HS-27A (cell line): ENCODE results near the gene PCDH15.

ENCODE experiments used
- DNase-seq: peaks from one replicate; pipeline ENCODE4 v3.0.0-alpha.2; 2012; ENCODE audit warnings: low read depth, missing footprints

Gene PCDH15

DNA sequence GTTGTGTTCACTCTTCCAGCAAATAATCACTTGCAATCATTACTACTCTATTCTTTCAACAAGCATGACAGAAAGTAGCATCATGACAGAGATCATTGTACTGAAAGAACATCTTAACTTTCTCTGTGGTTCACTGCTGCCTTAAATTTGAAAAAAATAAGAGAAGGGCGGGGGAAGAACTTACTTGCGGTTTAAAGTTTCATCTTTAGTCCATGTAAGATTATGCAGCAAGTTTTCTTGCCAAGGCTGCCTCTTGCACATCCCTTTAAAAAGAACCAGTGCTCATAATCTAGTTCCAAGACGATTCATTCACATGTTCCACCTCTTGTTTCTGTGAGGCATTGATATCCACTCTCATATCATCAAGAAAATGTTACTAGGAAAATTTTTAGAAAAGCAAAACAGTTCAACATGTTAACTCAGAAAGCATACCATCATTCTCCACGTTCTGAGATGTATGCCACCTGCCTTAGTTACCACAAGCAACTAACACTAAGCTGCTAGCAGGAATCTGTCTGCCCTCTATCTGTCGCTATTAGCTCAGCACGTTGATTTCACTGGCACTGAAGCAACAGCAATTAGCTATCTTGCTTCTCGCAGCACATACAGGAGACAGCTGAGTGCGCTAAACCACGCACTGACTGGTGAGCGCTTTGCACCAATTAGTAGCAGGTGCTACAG, at the start of gene PCDH15:
Gene PCDH15 (minus strand): TSS at position 491 of the 681 bp plus-strand sequence. CDS start 136,969 bp downstream, outside the sequence.
- no peak for DNase-seq

- no peak for DNase-seq
Measured at GRCh38 chr10:54843932-54844331, 42.9 kb upstream of the PCDH15 start.

DNA sequence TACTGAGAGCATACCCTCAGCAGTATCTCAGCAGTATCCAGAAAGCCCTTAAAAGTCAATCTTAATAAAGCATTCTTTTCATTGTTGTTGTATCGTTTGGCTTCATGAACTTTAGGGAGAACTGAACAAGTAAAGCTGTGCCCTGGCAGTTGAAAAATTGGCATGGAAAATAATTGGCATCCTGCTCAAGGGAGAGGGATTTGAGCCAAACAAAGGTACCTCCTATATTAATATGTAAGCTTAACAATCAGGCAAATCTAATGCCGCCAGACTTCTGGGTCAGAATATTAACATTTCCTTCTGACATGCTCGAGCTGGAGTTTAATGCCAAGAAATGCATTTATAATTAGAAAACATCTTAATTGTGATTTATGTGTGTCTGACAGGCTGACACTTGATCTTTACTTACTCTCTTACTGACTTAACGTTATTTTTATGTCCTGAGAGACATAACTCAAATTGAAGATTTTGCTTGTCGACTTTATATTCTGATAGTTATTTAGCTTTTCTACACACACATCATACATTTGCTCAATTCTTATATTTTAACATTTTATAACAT, 42.1 kb upstream of the PCDH15 start:
- DNase-seq: no peak

- no peak for DNase-seq
Measured at GRCh38 chr10:54837479-54837878, 36.4 kb upstream of the PCDH15 start.

DNA sequence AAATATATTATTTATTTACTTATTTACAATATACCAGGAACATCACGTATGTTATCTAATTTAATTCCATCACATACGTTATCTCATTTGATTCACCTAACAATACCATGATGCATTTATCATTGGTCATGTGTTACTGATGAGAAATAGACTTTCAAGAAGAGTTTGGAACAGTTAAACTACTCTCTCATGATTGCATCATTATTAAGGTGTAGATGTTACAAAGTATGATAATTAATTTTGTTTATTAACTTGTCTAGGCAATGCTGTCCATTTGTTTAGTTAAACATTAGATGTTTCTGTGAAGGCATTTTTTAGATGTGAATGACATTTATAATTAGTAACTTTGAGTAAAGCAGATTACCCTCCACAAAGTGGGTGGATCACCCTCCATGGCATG, 32.0 kb upstream of the PCDH15 start:
- no peak for DNase-seq

DNA sequence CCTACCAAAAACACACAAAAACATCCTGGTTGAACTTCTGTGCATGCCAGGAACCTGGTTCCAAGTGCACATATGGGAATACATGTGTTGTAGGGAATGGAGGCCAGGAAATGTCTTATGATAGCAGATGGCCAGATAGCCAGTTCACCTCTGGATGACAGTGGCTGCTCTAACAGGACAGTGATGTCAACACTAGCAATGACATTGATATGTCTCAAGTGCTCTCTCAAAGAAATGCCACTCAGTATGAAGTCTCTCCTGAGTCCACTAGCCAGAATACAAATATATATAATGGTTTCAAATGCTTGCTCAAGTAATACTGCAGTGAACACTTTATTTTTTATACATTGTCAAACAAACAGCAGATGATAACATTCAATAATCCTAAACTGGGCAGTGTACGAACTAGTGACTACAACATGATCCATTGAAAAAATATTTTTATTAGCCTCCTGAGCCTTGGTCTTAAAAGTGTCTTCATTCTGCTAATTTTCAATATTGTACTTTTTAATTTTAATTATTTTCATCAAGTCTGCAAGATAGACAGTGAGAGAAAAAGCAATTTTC, 26.0 kb upstream of the PCDH15 start:
- no peak for DNase-seq

DNA sequence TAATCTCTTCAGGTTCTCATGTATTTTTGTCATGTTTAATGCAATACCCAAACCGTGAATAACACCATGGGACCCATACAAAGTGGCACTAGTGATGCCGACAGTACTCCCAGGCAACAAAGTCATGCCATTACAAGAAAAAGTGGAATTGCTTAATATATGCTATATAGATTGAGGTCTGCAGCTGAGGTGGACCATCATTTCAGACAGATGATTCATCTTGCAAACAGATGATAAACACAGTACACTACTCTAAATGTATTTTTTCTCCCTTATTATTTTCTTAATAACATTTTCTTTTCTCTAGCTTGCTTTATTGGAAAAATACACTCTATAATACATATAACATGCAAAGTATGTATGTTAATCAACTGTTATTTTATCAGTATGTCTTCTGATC, 14.6 kb upstream of the PCDH15 start:
- DNase-seq: no peak

GRCh38 chr10:54808186-54808935, 7.3 kb upstream of the PCDH15 start:
- DNase-seq: no peak

DNA sequence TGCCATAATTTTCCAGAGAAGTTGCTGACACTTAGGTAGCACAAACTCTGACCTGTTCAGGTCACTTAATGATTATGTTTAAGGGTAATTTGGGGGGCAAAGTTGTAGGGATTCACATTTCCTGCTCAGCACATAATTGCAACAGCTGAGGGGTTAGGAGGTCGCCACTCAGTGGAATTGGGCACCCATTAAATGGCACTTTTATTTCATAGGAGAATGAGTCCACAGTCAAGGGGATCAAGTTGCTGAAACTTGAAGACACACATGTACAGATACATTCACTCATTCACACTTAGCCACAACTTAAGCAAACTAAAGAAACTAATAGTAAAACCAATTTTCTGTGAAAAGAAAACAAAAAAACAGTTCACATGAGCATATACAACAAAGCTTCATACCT, 1.5 kb downstream of the PCDH15 start:
- no peak for DNase-seq

DNA sequence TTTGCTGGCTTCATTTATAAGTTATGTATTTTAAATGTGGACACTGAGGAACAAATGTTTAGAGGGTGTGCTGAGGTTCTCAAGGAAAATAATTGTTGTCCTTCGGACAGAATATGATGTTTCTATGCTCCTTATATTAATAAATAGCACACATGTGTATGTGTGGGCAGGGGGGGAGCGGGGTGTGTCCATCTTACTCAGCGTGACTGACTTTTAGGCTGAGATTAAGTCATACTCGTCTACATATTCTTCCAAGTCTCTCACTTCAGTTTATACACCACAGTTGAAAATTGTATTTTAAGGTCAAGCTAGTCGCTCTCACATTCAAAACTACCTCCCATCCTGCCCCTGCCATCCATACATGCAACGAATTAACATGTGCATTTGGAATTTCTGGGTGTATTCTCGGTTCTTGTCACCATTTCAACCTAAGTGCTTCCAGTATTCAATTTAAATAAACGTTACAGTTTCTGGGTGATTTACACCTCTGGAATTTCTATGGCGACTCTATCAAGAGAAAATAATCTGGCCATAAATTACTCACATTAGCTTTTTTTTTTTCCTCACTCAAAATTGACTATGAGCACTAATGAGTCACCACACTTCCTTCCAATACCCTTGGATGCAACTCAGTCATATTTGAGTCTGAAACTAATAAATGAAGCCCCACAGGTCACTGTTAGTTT, 3.3 kb downstream of the PCDH15 start:
- DNase-seq: peak; percentile 3

DNA sequence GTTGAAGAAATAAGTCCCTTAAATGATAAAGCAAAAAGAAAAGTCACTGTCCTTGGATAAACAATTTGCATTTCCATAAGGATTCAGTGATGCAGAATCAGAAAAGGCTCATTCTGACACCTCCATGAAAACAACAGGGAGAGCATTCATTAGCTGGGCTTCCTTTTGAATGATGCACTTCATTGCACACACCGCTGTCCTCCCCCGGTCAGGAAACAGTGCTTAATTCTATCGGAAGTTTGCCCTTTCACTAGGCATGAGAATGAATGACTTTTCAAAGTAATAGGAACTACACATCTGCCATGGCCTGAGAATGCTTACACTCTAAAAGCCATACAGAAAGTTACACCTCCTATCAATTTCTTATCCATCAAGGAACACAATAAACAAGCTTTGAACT, 4.2 kb downstream of the PCDH15 start:
- DNase-seq: no peak

DNA sequence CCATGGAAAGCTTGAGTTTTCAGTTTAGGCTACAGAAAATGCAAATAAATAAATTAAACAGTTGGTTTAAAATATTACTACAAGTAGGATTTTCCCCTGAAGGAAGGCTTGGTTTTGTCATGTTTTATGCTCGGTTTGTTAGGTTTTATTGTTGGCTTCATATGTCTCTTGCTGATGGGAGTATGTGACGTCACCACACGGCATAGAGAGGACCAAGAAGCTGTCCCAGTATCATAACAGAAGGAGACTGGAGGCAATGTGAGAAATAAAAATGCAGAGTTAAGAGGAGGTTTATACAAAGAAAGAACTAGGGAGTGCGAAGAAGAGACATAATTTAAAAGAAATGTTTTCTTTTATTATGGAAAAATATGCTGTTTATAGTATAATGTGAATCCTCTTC, 24.4 kb downstream of the PCDH15 start:
- DNase-seq: no peak

- DNase-seq: no peak
Measured at GRCh38 chr10:54772468-54773122, 28.4 kb downstream of the PCDH15 start.

DNA sequence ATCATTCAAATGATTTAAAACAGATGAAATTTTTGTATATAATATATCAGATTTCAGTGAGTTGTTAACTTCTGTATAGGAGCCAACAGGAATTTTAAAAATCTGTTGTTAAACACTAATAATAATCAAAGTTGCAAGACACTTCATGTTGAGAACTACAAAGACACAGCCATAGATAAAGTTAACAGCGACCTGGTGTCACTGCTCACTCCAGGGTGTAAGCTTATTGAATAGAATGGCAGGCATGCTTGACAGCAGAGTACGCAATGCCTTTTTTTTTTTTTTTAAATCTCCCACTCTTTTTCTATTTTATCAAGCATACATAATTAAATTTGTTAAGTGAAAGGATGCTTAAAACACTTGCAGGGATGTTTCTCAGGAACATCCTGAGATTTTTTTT, 32.0 kb downstream of the PCDH15 start:
- no peak for DNase-seq

GRCh38 chr10:54758791-54759190, 42.2 kb downstream of the PCDH15 start:
- DNase-seq: no peak

GRCh38 chr10:54749623-54750022, 51.4 kb downstream of the PCDH15 start:
- DNase-seq: no peak

DNA sequence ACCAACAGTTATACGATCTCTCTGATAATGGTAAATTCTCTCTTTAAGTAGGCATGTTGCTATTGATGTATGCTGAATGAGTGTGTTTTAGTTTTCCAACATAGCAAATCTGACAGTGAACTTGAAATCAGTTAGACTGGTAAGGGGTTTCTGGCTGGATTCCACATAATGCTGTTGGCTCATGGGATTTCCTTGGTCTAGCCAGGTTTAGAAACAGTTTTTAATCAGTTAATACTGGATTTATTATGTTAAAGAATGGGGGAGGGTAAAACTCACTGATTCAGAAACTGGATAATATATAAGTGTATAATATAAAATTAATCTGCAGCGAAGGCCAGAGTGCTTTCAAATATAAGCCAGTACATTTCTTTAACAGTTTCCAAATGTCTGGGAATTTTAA, 55.6 kb downstream of the PCDH15 start:
- no peak for DNase-seq

GRCh38 chr10:54742416-54742815, 58.6 kb downstream of the PCDH15 start:
- DNase-seq: no peak

DNA sequence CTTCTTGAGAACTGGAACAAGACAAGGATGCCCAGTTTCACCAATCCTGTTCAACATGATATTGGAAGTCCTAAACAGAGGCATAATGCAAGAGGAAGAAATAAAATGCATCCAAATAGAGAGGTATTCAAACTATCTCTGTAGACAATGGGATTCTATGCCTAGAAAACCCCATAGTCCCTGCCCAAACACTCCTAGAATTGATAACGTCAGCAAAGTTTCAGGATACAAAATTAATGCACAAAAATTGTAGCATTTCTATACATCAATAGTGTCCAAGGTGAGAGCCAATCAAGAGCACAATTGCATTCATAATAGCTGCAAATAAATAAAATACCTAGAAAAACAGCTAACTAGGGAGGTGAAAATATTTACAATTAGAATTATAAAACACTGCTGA, 72.5 kb downstream of the PCDH15 start:
- DNase-seq: no peak

GRCh38 chr10:54722075-54722474, 79.0 kb downstream of the PCDH15 start:
- no peak for DNase-seq

DNA sequence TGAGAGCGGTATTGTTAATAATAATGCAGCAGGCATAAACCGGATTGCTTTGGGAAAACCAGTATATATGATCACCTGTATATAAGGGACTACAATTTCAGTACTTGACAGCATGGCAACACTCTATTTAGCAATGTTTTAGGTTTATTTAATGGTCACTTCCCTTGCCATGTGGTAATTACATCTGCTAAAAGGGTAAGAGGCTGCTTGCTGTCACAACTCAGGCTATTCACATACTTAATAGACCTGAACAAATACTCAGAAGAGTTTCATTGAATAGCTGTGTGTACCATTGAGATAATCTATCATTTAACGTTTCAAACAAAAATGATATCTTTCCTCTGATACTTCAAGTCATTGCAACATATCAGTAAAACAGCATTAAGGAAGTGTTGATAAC, 90.1 kb downstream of the PCDH15 start:
- DNase-seq: no peak

DNA sequence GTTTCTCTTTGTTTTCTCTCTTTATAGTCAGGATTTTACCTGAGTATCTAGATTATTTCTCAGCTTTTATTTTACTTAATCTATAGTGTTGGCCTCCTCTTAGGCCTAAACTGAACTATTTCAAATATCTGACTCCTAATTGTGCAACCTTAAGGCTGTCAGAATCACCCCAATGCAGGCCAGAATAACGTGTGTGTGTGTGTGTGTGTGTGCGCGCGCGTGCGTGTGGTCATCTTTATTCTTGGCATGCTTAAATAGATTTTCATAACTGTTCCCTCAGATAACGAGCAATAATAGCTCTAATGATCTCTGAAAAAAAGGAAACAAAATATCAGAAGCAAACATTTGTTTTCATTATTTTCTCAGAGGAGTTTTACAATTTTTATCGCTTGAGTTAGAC, 92.4 kb downstream of the PCDH15 start:
- DNase-seq: no peak
